GM18907 (cell line): ENCODE measurements around the gene RNLS.

Source experiments
- ATAC-seq: cut with Tn5 transposase; IDR thresholded peaks from one replicate; pipeline ENCODE4 v1.9.1; 2021; ENCODE audit warnings: mild to moderate bottlenecking, moderate library complexity; ENCODE audit not compliant: unreplicated experiment

The RNLS gene

DNA sequence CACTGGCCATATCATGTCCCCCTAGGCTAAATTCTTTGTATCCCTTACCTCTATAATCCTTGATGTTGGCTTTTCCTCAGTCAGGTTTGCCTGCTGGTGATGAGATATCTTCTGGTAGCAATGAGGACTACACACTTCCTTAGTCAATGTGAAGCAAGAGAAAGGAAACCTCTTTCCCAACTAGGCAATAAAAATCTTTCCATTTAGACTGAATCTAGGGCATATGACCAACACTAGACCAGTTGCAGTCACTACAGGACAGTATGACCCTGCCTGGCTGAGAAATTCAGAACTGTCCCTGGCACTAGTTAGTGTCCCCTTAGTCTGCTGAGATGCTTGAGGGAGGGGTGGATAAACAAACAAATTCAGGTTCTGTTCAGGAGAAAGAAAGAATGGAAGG, 142.6 kb downstream of the RNLS start:
- no peak for ATAC-seq

DNA sequence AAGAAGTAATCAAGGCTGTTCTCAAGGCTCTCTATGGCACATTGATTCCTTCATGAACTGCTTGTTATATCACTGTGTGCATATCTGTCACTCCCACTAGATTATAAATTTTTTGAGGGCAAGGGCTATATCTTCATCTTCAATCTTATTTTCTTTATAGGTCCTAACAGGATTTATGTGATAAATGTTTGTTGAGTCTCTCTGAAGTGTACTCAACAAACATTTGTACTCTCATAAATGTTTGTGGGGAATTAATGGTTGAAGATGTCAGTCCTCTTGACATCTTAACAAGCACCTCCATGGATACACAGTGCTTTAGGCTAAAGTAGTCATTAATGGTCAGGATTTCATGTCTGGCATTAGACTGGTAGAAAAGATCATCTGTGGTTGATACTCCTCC, 143.2 kb downstream of the RNLS start:
- no peak for ATAC-seq

GRCh38 chr10:88437411-88437810, 145.7 kb downstream of the RNLS start:
- no peak for ATAC-seq

- ATAC-seq, result no peak
These were observed 149.4 kb downstream of the RNLS start for GRCh38 chr10:88433565-88434186.

GRCh38 chr10:88431103-88431502, 152.0 kb downstream of the RNLS start:
- no peak for ATAC-seq

DNA sequence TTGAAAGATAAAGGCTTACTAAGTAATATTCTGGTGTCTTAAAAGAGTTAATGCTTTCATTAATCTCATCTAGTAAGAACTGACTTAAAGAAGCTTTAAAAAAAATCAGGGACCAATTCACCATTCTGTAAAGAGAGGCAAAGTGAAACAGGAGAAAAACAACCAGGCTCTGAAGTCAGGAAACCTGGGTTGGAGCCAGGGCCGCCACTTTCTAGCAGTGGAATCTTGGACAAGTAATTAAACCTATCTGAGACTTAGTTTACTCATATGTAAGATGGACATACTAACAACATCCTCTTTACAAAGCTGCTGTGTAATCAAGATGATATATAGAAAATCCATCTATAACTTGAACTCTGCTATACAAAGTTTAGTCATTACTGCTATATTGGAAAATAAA, 154.1 kb downstream of the RNLS start:
- ATAC-seq, result no peak

GRCh38 chr10:88428442-88428841, 154.7 kb downstream of the RNLS start:
- ATAC-seq, result no peak

DNA sequence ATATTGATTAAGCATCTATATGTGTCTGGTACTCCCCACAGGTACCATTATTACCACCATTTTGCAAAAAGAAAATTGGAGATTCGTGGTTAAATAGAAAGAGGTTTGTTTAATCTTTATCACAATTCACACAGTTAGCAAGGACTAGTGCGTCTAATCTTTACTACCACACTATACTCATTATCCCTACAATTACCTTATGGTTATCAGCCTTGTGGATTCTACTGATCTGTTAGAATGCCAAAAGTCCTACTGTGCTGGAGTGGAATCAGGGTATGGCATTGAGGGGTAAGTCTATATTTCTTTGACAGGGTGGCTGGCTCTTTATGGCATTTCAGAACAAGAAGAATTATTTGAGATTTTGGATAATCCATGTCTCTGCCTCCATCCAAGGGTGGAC, 156.1 kb downstream of the RNLS start:
- no peak for ATAC-seq

- ATAC-seq, result no peak
These were observed 158.2 kb downstream of the RNLS start for GRCh38 chr10:88424881-88425280.

DNA sequence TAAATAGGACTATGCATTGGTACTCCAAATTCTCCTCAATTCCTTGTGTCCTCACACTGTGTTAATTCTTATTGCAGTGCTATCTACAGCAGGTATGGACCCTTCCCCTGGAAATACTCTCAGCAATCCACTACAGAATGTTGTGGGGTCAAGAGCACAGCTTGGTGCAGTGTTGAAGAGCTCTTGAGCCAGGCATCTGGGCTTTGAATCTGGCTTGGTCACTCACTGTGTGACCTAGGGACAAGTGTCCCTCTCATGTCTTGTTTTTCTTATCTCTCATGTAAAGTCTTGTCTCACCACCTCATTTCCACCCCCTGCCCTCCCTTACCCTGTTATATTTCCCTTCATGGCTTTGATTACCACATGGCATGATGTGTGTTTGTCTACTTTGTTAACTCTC, 159.4 kb downstream of the RNLS start:
- ATAC-seq, result no peak

DNA sequence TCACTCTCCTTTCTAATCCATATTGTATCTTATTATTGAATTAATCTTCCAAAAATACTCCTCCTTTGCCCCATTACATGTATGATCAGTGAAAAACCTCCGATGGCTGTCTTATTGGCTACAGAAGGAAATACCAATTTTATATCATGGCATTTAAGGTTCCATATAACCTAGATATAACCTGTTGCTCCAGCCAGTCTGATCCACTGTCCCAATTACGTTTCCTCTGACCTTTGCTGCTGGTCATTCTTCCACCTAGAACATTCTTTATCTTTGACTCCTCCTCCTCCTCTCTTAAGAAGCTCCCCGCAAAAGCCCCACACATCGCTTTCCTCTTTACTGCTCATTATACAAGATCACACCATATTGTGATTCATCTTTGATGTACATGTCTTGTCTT, 161.5 kb downstream of the RNLS start:
- no peak for ATAC-seq

DNA sequence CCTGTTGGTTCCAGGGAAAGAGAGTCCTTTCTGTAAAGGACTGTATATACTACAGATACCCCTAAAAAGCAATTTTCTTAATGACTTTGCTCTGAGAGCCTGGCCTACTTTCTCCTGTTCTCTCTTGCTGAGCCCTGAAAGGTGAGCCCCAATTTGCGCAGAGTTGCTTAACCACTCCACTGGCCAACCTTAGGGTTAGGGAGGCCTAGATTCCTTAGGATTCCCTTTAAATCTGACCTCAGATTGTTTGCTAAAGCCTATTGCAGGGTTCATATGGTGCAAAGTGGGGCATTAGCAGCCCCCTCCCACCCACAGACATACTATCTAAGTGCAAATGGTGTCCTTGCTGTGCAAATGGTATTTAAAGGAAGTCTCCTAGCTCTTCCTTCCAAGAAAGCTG, 164.2 kb downstream of the RNLS start:
- no peak for ATAC-seq

DNA sequence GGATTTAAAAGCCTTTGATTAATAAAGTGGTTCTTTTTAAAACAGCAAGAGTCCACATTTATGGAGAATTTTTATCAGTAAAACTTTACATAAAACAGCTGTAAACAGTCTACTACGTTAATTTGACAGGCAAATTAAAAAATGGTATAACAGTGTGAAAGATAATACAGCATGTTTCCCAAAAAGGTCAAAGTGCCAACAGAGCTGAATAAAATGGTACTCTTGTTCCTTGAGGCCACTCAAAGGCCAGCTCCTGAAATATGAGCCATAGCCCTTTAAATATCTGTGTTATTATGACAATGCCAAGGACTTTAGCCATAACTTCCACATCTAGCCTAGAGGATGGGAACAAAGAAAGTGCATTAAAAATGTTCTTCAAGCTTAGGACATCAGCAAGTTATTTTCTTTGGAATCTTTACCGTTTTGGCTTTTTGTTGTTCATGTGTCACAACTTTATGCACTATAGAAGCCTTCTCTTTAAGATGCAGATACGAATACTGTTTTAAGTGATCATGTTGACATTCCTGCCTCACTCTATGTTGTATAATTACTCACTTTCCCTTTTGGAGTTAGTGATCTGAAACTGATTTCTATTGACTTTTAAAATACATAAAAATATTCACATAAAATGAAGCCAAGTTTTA, 165.6 kb downstream of the RNLS start:
- ATAC-seq, result no peak

DNA sequence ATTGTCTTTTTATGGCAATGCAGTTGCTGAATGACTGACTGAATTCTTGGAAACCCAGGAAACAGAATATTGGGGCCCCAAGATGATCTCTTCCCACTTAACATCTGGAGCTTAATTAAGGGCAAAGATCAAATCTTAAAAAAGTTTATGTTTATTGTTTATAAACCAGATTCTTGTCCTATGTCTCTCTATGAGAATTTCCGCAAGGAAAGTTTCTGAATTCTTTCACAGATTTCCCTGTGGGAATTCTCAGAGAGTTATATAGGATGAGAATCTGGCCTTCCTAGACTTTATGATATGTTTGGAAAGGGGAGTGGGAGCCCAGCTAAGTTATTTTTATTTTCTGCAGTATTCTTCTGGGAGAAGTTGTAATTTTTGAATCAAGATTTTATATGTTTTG, 166.3 kb downstream of the RNLS start:
- ATAC-seq, result no peak

- no peak for ATAC-seq
These were observed 167.5 kb downstream of the RNLS start for GRCh38 chr10:88415533-88416130.

DNA sequence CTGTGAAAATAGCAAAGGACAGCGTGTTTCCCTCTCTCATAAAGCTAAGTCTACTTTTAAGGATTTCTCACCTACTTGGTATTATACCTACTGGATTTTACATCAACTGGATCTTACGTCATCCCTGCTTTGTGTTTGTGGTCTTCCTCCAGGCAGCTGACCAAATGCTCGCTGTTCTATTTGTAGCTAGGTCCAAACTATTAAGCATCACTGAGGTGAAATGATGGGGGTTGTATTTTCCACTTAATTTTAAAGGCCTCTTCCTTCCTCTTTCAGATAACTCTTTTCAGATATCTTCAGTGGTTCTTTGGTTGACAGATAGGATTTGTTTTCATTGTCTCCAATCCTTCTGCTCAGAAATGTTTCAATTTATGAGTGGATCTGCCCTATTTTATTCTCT, 169.7 kb downstream of the RNLS start:
- no peak for ATAC-seq

GRCh38 chr10:88411772-88412349, 171.3 kb downstream of the RNLS start:
- no peak for ATAC-seq

DNA sequence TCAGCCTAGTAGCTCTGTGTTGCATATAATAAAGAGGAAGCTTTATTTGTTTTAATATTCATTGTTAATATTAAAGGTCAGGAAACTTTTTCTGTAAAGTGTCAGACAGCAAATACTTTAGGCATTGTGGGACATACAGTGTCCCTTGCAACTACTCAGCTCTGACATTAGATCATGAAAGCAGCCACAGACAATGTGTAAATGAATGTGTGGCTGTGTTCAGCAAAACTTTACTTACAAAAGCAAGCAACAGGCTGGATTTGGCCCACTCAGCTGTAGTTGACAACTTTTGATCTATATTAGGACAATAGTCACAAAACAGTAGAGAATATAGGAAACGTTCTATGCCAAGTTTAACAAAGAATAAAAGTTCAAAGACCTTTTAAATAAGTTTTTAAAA, 173.3 kb downstream of the RNLS start:
- no peak for ATAC-seq

DNA sequence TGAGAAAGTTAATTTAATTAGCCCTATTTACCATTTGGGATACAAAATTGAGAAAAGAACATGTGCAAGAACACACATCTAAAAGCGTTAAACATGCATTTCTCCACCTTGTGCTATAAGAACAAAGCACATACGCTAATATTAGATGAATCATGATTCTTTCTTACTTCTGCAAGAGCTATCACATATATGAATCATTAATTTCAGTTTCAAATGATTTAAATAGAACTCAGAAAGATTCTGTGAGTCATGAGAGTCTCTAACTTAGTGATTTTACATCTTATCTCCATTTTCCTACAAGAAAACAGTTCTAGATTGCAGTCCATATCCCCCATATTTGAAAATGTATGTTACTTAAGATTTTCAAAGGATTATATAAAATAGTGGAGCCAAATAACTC, 173.9 kb downstream of the RNLS start:
- no peak for ATAC-seq

DNA sequence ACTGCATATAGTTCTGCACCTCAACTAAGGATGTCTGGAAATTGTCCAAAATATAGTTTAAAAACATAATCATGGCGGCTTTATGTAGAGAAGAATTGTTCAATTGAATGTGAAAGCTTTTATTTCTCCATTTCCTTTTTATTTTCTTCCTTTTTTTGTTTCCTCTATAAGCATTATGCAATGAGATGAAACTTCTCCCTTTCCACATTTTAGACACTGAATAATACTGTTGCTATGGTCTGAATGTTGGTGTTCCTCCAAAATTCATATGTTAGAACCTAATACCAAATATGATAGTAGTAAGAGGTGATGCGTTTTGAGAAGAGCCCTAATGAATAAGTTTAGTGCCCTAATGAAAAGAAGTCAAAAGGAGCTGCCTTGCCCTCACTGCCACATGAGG, 175.0 kb downstream of the RNLS start:
- no peak for ATAC-seq

DNA sequence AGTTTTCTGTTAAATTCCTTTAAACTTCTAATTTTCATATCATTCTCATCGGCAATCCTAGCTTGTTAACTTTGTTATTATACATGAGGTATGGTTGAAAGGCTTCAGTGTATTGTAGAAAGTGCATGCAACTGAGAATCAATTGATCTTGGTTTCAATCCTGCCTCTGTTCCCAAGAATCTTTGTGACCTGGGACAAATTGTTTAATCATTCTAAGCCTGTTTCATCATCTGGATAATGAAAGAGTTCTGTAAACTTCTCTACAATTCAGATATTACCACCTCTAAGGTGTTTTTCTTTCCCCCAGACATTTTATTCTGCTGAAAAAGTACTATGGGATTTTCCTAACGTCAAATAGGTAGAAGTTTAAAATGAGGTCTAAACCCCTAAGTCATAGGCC, 179.0 kb downstream of the RNLS start:
- no peak for ATAC-seq

- no peak for ATAC-seq
These were observed 181.3 kb downstream of the RNLS start for GRCh38 chr10:88401671-88402347.
